IPS-18a (cell line): ENCODE measurements around the gene MYLIP.
A peak's percentile ranks its signal among the peaks of the same experiment; 100 is the strongest.

Experiments
- H3K27ac ChIP-seq: one replicate; pipeline ENCODE4 v1.5.1; 2013; ENCODE audit warnings: low read length
- H3K27me3 ChIP-seq: one replicate; pipeline ENCODE4 v1.6.1; 2013; ENCODE audit warnings: mild to moderate bottlenecking, low read length; ENCODE audit not compliant: control insufficient read depth, insufficient read depth
- H3K36me3 ChIP-seq: one replicate; pipeline ENCODE4 v1.6.1; 2013; ENCODE audit warnings: low read depth, low read length; ENCODE audit not compliant: control insufficient read depth
- H3K4me1 ChIP-seq: one replicate; pipeline ENCODE4 v1.6.1; 2013; ENCODE audit warnings: low read depth, low read length; ENCODE audit not compliant: control insufficient read depth
- H3K4me3 ChIP-seq: one replicate; pipeline ENCODE4 v1.5.1; 2013; ENCODE audit warnings: low read length
- H3K9ac ChIP-seq: one replicate; pipeline ENCODE4 v1.6.1; 2013; ENCODE audit warnings: mild to moderate bottlenecking, low read length, moderate library complexity
- H3K9me3 ChIP-seq: one replicate; pipeline ENCODE4 v1.6.1; 2013; ENCODE audit warnings: low read depth, low read length; ENCODE audit not compliant: control insufficient read depth

Gene MYLIP

GRCh38 chr6:16130932-16131387 is 2.1 kb downstream of the MYLIP start:
- H3K27me3 ChIP-seq: peaks cover 3% of the 10 kb centered on the region
- no peak overlapping the region for H3K27ac ChIP-seq
- H3K36me3 ChIP-seq: peaks cover 26% of the 10 kb centered on the region
- peak overlapping the region; percentile 74 for H3K9ac ChIP-seq
- H3K4me1 ChIP-seq: peaks cover 28% of the 10 kb centered on the region
- H3K9me3 ChIP-seq: no peaks in the 10 kb centered on the region
- peak overlapping the region; percentile 87 for H3K4me3 ChIP-seq

DNA sequence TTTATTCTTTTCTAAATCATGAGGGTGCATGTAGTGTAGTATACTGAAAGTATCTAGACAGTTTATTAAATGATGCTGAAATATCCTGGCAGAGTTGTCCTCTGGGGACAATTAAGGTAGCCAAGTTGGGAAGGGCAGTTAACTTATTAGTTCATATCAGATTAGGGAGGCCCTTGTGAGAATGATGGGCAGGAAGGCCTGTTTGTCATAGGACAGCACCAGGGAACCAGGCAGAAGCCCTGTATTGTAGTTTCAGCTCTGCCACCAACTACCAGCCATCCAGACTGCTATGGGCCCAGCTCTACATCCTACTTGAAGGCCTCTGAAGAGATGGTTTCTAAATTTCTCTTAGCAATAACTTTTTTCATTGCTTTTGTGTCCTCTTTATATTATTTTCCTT is 4.0 kb downstream of the MYLIP start:
- H3K9ac ChIP-seq: no peak overlapping the region
- H3K4me1 ChIP-seq: peaks cover 28% of the 10 kb centered on the region
- peak overlapping the region; percentile 87 for H3K4me3 ChIP-seq
- H3K27me3 ChIP-seq: peaks cover under 1% of the 10 kb centered on the region
- H3K36me3 ChIP-seq: peaks cover 36% of the 10 kb centered on the region
- H3K9me3 ChIP-seq: no peaks in the 10 kb centered on the region
- H3K27ac ChIP-seq: no peak overlapping the region

DNA sequence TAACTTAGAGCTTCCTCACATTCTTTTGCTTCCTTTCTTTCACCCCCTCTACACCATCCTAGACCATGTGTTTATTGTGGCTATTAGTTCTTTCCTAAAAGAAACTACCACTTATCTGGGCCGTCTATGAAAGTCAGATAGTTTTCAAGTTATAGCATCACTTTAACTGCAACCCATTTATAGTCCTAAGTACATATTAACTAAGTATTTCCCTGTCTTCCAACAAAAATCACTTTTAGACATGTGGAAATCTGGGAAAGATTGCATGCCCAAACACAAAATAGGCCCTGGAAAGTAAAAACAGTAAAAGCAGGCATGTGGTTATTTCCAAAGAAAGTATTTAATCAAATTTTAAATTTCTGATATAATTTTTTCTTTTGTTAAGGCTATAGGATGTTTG is 5.5 kb downstream of the MYLIP start:
- H3K9me3 ChIP-seq: no peaks in the 10 kb centered on the region
- no peaks in the 10 kb centered on the region for H3K27me3 ChIP-seq
- H3K4me3 ChIP-seq: no peak overlapping the region
- H3K27ac ChIP-seq: no peak overlapping the region
- peaks cover 28% of the 10 kb centered on the region for H3K4me1 ChIP-seq
- H3K36me3 ChIP-seq: peaks cover 38% of the 10 kb centered on the region
- H3K9ac ChIP-seq: no peak overlapping the region

DNA sequence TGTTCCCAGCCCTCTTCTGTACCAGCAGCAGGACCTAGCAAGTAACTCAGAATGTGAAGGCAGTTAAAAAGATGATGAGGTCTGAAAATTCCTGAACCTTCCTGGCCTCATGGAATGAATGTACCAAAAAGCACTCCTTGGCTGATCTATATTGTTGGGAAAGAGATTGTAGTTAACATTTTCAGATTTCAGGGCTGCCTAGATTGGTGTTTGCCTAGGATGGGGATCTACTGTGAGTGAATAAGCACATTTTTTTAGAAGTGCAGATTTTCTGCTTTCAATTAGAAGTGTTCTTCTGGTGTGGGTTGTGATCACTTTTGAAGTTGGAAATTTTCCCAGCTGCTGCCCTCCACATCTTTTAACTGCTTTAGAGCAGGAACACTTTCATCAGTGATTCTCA is 6.2 kb downstream of the MYLIP start:
- Histone ChIP-seq H3K27me3 (no peaks in the 10 kb centered on the region), H3K4me3 (no peak overlapping the region), H3K9me3 (no peaks in the 10 kb centered on the region), H3K36me3 (peaks cover 39% of the 10 kb centered on the region), H3K4me1 (peaks cover 28% of the 10 kb centered on the region), H3K9ac (no peak overlapping the region), H3K27ac (no peak overlapping the region)

GRCh38 chr6:16136091-16136490 is 7.2 kb downstream of the MYLIP start:
- H3K9me3 ChIP-seq: no peaks in the 10 kb centered on the region
- H3K27me3 ChIP-seq: no peaks in the 10 kb centered on the region
- no peak overlapping the region for H3K27ac ChIP-seq
- H3K4me3 ChIP-seq: no peak overlapping the region
- no peak overlapping the region for H3K9ac ChIP-seq
- H3K36me3 ChIP-seq: peaks cover 39% of the 10 kb centered on the region
- H3K4me1 ChIP-seq: peaks cover 27% of the 10 kb centered on the region

GRCh38 chr6:16136621-16137450 is 8.0 kb downstream of the MYLIP start:
- no peaks in the 10 kb centered on the region for H3K9me3 ChIP-seq
- H3K27me3 ChIP-seq: no peaks in the 10 kb centered on the region
- peaks cover 19% of the 10 kb centered on the region for H3K4me1 ChIP-seq
- no peak overlapping the region for H3K4me3 ChIP-seq
- no peak overlapping the region for H3K27ac ChIP-seq
- H3K36me3 ChIP-seq: peaks cover 41% of the 10 kb centered on the region
- no peak overlapping the region for H3K9ac ChIP-seq

DNA sequence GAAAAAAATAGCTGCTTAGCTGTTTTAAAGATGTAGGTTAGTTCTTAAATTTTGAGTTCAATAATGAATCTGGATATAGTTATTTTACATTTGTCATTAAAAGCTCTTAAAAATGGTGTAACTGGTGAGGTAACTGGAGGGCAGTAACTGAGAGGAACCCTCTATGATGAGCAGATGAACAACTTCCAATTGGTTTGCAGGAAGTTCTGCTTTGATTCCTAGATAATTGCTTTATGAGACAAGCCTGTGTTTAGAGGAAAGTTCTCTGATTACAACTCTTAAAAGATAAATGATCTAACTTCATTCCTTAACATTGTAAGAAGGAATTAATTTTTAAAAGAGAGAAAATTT is 8.5 kb downstream of the MYLIP start:
- Histone ChIP-seq H3K27me3 (no peaks in the 10 kb centered on the region), H3K9ac (no peak overlapping the region), H3K4me1 (peaks cover 13% of the 10 kb centered on the region), H3K9me3 (no peaks in the 10 kb centered on the region), H3K27ac (no peak overlapping the region), H3K4me3 (no peak overlapping the region), H3K36me3 (peaks cover 47% of the 10 kb centered on the region)

GRCh38 chr6:16139556-16139955 is 10.7 kb downstream of the MYLIP start:
- Histone ChIP-seq H3K4me1 (peaks cover 7% of the 10 kb centered on the region), H3K27ac (no peak overlapping the region), H3K9me3 (no peaks in the 10 kb centered on the region), H3K36me3 (peaks cover 54% of the 10 kb centered on the region), H3K27me3 (no peaks in the 10 kb centered on the region), H3K9ac (no peak overlapping the region), H3K4me3 (no peak overlapping the region)

GRCh38 chr6:16140607-16141006 is 11.7 kb downstream of the MYLIP start:
- Histone ChIP-seq H3K9me3 (no peaks in the 10 kb centered on the region), H3K27ac (no peak overlapping the region), H3K36me3 (peaks cover 59% of the 10 kb centered on the region), H3K27me3 (no peaks in the 10 kb centered on the region), H3K4me1 (no peaks in the 10 kb centered on the region), H3K9ac (no peak overlapping the region), H3K4me3 (no peak overlapping the region)

GRCh38 chr6:16141514-16141913 is 12.6 kb downstream of the MYLIP start:
- no peaks in the 10 kb centered on the region for H3K9me3 ChIP-seq
- H3K4me3 ChIP-seq: no peak overlapping the region
- H3K9ac ChIP-seq: no peak overlapping the region
- H3K27ac ChIP-seq: no peak overlapping the region
- peaks cover 62% of the 10 kb centered on the region for H3K36me3 ChIP-seq
- no peaks in the 10 kb centered on the region for H3K4me1 ChIP-seq
- no peaks in the 10 kb centered on the region for H3K27me3 ChIP-seq

GRCh38 chr6:16145038-16145437 is 16.2 kb downstream of the MYLIP start:
- Histone ChIP-seq H3K9me3 (no peaks in the 10 kb centered on the region), H3K9ac (no peak overlapping the region), H3K27me3 (no peaks in the 10 kb centered on the region), H3K4me1 (no peaks in the 10 kb centered on the region), H3K36me3 (peaks cover 75% of the 10 kb centered on the region), H3K4me3 (no peak overlapping the region), H3K27ac (no peak overlapping the region)

GRCh38 chr6:16146028-16146427 is 17.1 kb downstream of the MYLIP start:
- no peak overlapping the region for H3K4me3 ChIP-seq
- no peaks in the 10 kb centered on the region for H3K9me3 ChIP-seq
- no peak overlapping the region for H3K9ac ChIP-seq
- no peak overlapping the region for H3K27ac ChIP-seq
- no peaks in the 10 kb centered on the region for H3K4me1 ChIP-seq
- no peaks in the 10 kb centered on the region for H3K27me3 ChIP-seq
- H3K36me3 ChIP-seq: peaks cover 75% of the 10 kb centered on the region
